Tibial nerve (tissue), 4 donors: ENCODE results near the gene DOK6. TPM values are rescaled to one million over a fixed set of nuclear protein-coding genes. Genes with fewer than 3 reads are reported as not detected.
"Not testable (repeated sequence)": the region's sequence is repeated elsewhere in the genome, so short reads cannot be mapped to it uniquely, and the experiment has no call there.

Experiments used
- DNase-seq, 2 donors: peaks; one replicate each; pipeline ENCODE4 v3.0.0-alpha.2; 2019; ENCODE audit warnings: low spot score in 2 of 2
- H3K27ac ChIP-seq, 4 donors: fragments of 200-600 bp; sonication (generic) in 3 of 4; one replicate each; pipeline ENCODE4 v1.5.1; 2017 to 2019; ENCODE audit warnings: mild to moderate bottlenecking in 1 of 4
- H3K27me3 ChIP-seq, 2 donors: fragments of 200-600 bp; sonication (generic) in 1 of 2; one replicate each; pipeline versions ENCODE4 v1.5.1 to v1.6.0; 2017 to 2019
- H3K36me3 ChIP-seq, 3 donors: fragments of 200-600 bp; sonication (generic); one replicate each; pipeline ENCODE4 v1.5.1; 2018 to 2019
- H3K4me1 ChIP-seq, 4 donors: fragments of 200-600 bp; sonication (generic) in 3 of 4; one replicate each; pipeline ENCODE4 v1.5.1; 2017 to 2019
- H3K4me3 ChIP-seq, 4 donors: fragments of 200-600 bp; sonication (generic) in 3 of 4; one replicate each; pipeline ENCODE4 v1.5.1; 2017 to 2019; ENCODE audit warnings: mild to moderate bottlenecking in 1 of 4, moderate library complexity in 1 of 4
- H3K9me3 ChIP-seq, 4 donors: fragments of 200-600 bp; sonication (generic) in 3 of 4; one replicate each; pipeline ENCODE4 v1.5.1; 2017 to 2019
- CTCF ChIP-seq, 5 experiments: fragments of 200-600 bp in 3 of 5; fragments of 450-650 bp in 2 of 5; sonication (generic) in 3 of 5; IDR thresholded peaks; one replicate each; pipeline ENCODE4 v1.5.1; 2016 to 2019; ENCODE audit warnings: antibody characterized with exemption in 5 of 5, mild to moderate bottlenecking in 3 of 5, moderate library complexity in 2 of 5
- EP300 ChIP-seq, 2 donors: sonication (generic); formaldehyde crosslinking; IDR thresholded peaks; one replicate each; pipeline ENCODE4 v1.6.1; 2017; ENCODE audit warnings: antibody characterized with exemption in 2 of 2, mild to moderate bottlenecking in 1 of 2
- POLR2A ChIP-seq, 2 donors: fragments of 450-650 bp; IDR thresholded peaks; one replicate each; pipeline ENCODE4 v1.6.1; 2017; ENCODE audit warnings: antibody characterized with exemption in 2 of 2, mild to moderate bottlenecking in 2 of 2, moderate library complexity in 2 of 2
- WGBS, 2 donors: methylation state at CpG; one replicate each; pipeline ENCODE4 v1.1.5; 2018; 5-methylcytosine and 5-hydroxymethylcytosine counted together
- total RNA-seq, 4 donors: library from RNA; depleted of rRNA; stranded (reverse); fragments of >200 nt; gene quantifications; one replicate each; pipeline ENCODE4 v1.1.0, GENCODE V29; 2016

DOK6 gene
- total RNA-seq, 4 donors from 2014 or later, result 4.0 to 28.6 (median 6.1) TPM

- 82 to 83% methylated on average over 2 of the region's 2 CpGs for WGBS, 2 donors
- no peaks in the 10 kb centered on the region for H3K36me3 ChIP-seq
- TF ChIP-seq EP300 (IDR thresholded peaks at IDR 0.05) (no peak), CTCF (IDR thresholded peaks at IDR 0.05) (no peak), POLR2A (IDR thresholded peaks at IDR 0.05) (no peak)
- H3K27ac ChIP-seq, result no peak overlapping the region
- H3K27me3 ChIP-seq, result no peaks in the 10 kb centered on the region
- no peaks in the 10 kb centered on the region for H3K9me3 ChIP-seq
- no peaks in the 10 kb centered on the region for H3K4me1 ChIP-seq
- DNase-seq, result no peak
- no peak overlapping the region for H3K4me3 ChIP-seq
Observed at GRCh38 chr18:69874058-69874457, 473.4 kb downstream of the DOK6 start.

- Histone ChIP-seq H3K4me3 (no peak overlapping the region), H3K27me3 (no peaks in the 10 kb centered on the region), H3K27ac (no peak overlapping the region), H3K4me1 (no peaks in the 10 kb centered on the region), H3K36me3 (no peaks in the 10 kb centered on the region), H3K9me3 (no peaks in the 10 kb centered on the region)
- DNase-seq, result no peak
- 94 to 95% methylated on average over 3 of the region's 3 CpGs for WGBS, 2 donors
- TF ChIP-seq EP300 (IDR thresholded peaks at IDR 0.05), result no peak
- no peak for TF ChIP-seq CTCF (IDR thresholded peaks at IDR 0.05)
- no peak for TF ChIP-seq POLR2A (IDR thresholded peaks at IDR 0.05)
Observed at GRCh38 chr18:69876490-69876889, 475.8 kb downstream of the DOK6 start.

GRCh38 chr18:69878213-69878933, 477.7 kb downstream of the DOK6 start:
- no peak overlapping the region for H3K4me3 ChIP-seq
- H3K27me3 ChIP-seq, result no peaks in the 10 kb centered on the region
- no peaks in the 10 kb centered on the region for H3K36me3 ChIP-seq
- TF ChIP-seq POLR2A (IDR thresholded peaks at IDR 0.05) (no peak), EP300 (IDR thresholded peaks at IDR 0.05) (no peak), CTCF (IDR thresholded peaks at IDR 0.05) (no peak)
- WGBS, 2 donors, result 75 to 86% methylated on average over 6 of the region's 6 CpGs
- no peak for DNase-seq
- no peak overlapping the region for H3K27ac ChIP-seq
- no peaks in the 10 kb centered on the region for H3K9me3 ChIP-seq
- H3K4me1 ChIP-seq, result no peaks in the 10 kb centered on the region

GRCh38 chr18:69879051-69879450, 478.4 kb downstream of the DOK6 start:
- not testable (repeated sequence) for H3K4me1 ChIP-seq, H3K9me3 ChIP-seq, H3K27ac ChIP-seq, H3K4me3 ChIP-seq, DNase-seq, H3K27me3 ChIP-seq, H3K36me3 ChIP-seq
- WGBS, 2 donors, result 76% methylated on average over 3 of the region's 3 CpGs

- no peaks in the 10 kb centered on the region for H3K4me1 ChIP-seq
- H3K27me3 ChIP-seq, result no peaks in the 10 kb centered on the region
- H3K36me3 ChIP-seq, result no peaks in the 10 kb centered on the region
- no peak overlapping the region for H3K27ac ChIP-seq
- DNase-seq, result no peak
- no peak for TF ChIP-seq EP300 (IDR thresholded peaks at IDR 0.05)
- TF ChIP-seq CTCF (IDR thresholded peaks at IDR 0.05), result no peak
- TF ChIP-seq POLR2A (IDR thresholded peaks at IDR 0.05), result no peak
- no peaks in the 10 kb centered on the region for H3K9me3 ChIP-seq
- H3K4me3 ChIP-seq, result no peak overlapping the region
- WGBS, 2 donors, result 92 to 96% methylated on average over 3 of the region's 3 CpGs
Observed at GRCh38 chr18:69880083-69880482, 479.4 kb downstream of the DOK6 start.
